GM12801 (cell line): ENCODE measurements around the gene HABP4.

Experiments used
- TF ChIP-seq, protein P1 (sequence below): IDR thresholded peaks from one replicate; pipeline ENCODE4 v1.5.1; 2011; ENCODE audit warnings: control low read depth; ENCODE audit not compliant: insufficient read length; ENCODE audit errors: extremely low read depth

HABP4 gene

DNA sequence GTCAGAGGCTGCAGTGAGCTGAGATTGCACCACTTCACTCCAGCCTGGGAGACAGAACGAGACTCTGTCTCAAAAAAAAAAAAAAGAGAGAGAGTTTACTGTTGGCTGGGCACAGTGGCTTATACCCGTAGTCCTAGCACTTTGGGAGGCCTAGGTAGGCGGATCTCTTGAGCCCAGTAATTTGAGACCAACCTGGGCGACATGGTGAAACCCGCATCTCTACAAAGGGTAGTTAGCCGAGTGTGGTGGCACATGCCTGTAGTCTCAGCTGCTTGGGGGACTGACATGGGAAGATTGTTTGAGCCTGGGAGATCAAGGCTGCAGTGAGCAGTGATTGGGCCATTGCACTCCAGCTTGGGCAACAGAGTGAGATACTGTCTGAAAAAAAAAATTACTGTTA lies 12.6 kb downstream of the HABP4 start:
- TF ChIP-seq, protein P1, sequence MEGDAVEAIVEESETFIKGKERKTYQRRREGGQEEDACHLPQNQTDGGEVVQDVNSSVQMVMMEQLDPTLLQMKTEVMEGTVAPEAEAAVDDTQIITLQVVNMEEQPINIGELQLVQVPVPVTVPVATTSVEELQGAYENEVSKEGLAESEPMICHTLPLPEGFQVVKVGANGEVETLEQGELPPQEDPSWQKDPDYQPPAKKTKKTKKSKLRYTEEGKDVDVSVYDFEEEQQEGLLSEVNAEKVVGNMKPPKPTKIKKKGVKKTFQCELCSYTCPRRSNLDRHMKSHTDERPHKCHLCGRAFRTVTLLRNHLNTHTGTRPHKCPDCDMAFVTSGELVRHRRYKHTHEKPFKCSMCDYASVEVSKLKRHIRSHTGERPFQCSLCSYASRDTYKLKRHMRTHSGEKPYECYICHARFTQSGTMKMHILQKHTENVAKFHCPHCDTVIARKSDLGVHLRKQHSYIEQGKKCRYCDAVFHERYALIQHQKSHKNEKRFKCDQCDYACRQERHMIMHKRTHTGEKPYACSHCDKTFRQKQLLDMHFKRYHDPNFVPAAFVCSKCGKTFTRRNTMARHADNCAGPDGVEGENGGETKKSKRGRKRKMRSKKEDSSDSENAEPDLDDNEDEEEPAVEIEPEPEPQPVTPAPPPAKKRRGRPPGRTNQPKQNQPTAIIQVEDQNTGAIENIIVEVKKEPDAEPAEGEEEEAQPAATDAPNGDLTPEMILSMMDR: no peak

DNA sequence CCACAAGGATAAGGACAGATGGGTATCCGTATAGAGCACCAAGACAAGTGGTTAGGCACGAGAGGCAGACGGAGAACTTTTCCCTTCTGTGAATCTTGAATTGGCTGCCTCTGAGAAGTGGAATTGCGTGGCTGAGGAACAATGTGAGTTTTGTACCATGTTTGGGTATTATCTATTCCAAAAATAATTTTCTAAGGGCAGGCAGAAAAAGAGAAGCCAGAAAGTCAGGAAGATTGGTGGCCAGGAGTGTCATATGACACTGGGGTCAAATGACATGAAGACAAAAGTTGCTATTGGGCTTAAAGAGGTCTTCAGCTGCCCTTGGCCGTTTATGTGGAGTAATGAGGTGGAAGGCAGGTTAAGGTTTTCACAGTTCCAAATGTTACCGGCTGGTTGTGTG lies 14.5 kb downstream of the HABP4 start:
- TF ChIP-seq, protein P1: no peak

GRCh38 chr9:96467784-96468183 lies 17.8 kb downstream of the HABP4 start:
- TF ChIP-seq, protein P1: no peak

- TF ChIP-seq, protein P1: no peak
Observed at GRCh38 chr9:96476013-96476412, 26.0 kb downstream of the HABP4 start.

- TF ChIP-seq, protein P1: no peak
Observed at GRCh38 chr9:96476591-96476990, 26.6 kb downstream of the HABP4 start.

DNA sequence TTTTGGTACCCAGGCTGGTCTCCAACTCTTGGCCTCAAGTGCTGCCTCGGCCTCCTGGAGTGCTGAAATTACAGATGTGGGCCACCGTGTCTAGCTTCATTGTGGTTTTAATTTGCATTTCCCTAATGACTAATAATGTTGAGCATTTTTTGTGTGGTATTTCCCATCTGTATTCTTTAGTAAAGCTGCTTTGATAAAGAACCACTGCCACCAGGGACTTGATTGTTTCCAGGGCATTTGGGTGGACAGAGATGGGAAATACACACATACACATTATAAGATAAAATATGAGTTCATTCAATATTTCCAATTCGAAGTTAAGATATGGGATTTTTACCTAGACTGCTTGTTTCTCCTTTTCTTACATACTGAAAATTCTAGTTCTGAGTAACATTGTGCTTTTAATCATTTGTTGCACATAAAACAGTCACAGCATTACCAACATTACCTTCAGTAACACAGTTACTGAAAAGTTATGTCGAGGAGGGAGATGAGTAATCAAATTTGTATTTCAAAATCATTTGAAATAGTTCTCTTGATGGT lies 28.9 kb downstream of the HABP4 start:
- TF ChIP-seq, protein P1: no peak

DNA sequence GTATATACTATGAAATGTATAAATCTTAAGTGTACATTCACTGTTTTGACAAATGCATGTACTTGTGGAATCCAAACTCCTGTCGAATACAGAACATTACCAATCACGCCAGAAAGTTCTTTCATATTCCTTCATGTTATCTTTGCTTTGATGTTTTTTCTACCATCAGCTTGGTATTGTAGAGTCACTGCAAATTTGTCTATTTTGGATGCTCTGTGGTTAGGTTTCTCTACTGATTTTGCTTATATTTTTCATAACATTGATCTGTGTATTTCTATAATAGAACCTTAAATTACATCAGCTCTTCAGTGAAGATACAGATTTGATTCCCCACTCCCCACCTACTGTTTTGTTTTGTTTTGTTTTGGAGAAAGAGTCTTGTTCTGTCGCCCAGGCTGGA lies 30.8 kb downstream of the HABP4 start:
- TF ChIP-seq, protein P1: no peak
